Erythroblast (primary cell): ENCODE results near the gene MB.

Source experiments
- GATA1 ChIP-seq: IDR thresholded peaks from 2 replicates; pipeline ENCODE4 v1.6.1; 2011; ENCODE audit warnings: low read depth, mild to moderate bottlenecking, control low read depth, low read length, moderate library complexity
- POLR2A ChIP-seq: IDR thresholded peaks from 2 replicates; pipeline ENCODE4 v1.6.1; 2011; ENCODE audit warnings: mild to moderate bottlenecking, low read length

DNA sequence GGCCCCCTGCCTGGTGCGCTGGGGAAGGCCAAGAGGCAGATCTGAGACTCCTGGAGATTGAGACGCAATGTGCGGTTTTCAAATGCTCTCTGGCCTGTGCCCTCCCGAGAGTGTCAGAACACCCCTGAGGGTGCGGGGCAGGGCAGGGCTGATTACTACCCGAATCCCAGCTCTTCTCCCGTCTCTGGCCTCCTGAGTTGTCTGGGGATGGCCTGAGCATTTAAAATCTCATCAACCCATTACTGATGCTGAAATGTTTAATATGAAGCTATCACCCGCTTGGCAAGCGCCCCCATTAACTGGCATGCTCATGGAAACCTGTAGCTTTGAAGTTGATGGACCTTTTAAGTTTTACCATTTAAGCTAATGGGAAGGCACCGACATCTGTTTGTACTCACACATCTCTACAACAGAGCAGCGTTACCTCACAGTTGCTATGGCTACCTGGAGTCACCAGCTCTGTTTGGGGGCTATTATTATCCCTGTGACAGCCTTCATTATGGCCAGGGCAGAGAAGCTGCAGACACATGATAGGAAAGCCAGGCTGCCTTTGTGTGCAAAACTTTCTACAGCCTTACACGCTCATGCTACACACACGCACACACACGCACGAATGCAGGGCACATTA, 3.6 kb upstream of the MB start:
- TF ChIP-seq POLR2A (no peak), GATA1 (no peak)
